ENCODE measurements around the gene FBXO10.

GRCh38 chr9:37622462-37622861 is 46.3 kb upstream of the FBXO10 start:
- TF ChIP-seq CTCF (IDR thresholded peaks at IDR 0.05; ENCODE audit: low read depth, low read length) (no peak), MAX (IDR thresholded peaks at IDR 0.05; ENCODE audit: low read depth, low read length) (no peak), POLR2A (IDR thresholded peaks at IDR 0.05; ENCODE audit: extremely low read depth, insufficient read length) (no peak), MYC (IDR thresholded peaks at IDR 0.05; ENCODE audit: low read depth, low read length) (no peak)

Data from NB4 (cell line).